ENCODE results near the gene TLK1.
"Not testable (repeated sequence)": the region's sequence is repeated elsewhere in the genome, so short reads cannot be mapped to it uniquely, and the experiment has no call there.

Gene TLK1

DNA sequence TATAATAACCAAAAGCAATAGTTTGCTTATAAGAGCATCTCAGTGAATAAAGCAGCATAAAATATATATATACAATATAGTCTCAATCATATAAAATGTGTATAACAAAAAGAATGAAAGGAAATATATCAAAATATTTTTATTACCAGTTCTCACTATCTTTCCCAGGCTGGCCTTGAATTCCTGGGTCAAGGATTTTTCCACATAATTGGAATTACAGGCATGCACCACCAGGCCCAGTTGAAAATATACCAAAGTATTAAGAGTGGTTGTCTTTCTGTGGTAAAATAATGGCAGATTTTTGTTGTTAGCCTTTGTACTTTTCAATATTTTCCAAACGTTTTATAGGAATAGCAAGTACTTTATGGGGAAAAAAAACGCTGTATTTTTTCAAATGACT lies 8.6 kb upstream of the TLK1 start:
- DNase-seq (ENCODE audit: low spot score): no peak

DNA sequence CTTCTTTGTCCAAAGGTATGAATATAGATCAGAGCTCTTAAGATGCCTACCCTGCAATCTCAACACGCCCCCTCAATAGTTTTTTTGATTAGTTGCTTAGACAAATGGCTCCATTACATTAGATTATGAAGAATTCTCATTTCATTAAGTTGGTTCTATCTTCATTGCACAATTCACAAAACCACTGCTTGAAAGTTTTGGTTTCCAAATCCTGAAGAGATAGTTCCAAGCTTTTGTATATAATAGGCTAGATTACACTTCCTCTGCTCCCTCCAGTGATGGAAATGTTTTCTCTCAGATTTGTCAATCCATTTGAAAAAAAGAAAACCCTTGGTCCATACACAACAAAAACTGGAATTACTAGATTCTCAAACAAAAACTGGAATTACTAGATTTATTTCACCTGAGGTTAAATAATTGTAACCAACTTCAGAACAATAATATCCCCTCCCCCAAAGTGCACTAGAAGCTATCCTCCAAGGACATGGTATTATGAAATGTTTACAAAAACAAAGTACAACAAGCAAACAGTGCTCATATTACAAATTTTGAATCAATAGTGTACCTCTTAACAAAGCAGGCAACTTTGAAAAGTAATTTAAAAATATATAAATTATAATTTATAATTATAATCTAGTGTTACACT lies 6.8 kb upstream of the TLK1 start:
- no peak for DNase-seq (ENCODE audit: low spot score)

DNA sequence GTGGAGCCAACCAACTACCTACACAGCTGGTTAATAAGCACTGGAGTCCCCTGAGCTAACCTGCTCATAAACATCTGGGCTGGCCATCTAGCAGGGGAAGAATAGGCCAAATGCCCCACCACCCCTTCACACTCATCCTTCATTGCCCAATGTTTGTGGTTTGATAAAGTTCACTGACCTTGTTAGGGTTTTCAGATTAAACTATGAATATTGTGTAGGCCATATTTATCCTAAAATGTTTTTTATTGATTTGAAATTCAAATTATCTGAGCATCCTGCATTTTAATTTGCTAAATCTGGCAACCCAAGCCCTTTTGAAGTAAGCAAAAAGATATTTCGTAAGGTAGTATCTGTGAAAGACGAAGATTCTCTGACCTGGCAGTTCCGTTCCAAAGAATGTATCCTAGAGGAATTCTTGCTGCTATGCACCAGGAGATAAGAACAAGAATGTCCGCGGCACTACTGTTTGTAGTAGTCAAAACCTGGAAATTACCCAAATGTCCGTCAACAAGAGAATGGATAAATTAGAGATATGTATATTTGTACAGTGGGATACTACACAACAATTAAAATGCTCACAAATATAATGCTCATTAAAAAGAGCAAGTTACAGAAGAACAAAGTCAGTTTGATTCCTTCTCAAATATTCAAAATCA lies 5.8 kb upstream of the TLK1 start:
- no peak for DNase-seq (ENCODE audit: low spot score)

DNA sequence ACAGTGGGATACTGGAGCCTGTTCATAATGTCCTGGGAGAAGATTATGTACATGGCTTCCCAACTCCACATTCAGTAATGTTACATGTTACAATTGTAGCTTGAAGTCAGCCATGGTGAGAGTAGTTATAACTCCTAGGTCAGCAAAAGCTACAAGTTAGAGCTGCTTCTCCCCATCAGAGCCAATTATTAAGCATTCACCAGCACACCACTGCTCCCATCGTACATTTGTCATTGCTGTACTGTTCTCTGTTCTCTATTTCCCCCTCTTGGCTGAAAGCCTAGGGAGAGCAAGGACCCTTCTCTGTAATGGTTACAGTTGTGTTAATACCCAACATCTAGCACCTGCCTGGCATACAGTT lies 5.3 kb upstream of the TLK1 start:
- DNase-seq (ENCODE audit: low spot score): no peak

DNA sequence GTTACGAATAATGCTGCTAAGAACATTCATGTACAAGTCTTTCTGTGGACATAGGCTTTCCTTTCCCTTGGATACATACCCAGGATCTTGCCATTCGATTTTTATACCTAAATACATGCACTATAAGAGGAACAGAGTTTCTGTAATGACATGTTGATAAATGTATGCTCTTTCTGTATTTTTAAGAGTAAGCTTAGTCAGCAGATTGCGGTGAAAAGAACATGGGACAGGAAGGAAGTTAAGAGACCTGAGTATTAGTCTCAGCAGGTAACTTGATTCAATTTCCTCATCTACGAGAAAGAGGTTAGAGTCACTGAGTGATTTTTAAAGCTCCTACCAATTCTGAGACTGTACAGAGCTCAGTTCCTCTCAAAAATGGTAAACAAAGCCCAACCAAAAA lies 2.6 kb upstream of the TLK1 start:
- DNase-seq (ENCODE audit: low spot score): no peak

DNA sequence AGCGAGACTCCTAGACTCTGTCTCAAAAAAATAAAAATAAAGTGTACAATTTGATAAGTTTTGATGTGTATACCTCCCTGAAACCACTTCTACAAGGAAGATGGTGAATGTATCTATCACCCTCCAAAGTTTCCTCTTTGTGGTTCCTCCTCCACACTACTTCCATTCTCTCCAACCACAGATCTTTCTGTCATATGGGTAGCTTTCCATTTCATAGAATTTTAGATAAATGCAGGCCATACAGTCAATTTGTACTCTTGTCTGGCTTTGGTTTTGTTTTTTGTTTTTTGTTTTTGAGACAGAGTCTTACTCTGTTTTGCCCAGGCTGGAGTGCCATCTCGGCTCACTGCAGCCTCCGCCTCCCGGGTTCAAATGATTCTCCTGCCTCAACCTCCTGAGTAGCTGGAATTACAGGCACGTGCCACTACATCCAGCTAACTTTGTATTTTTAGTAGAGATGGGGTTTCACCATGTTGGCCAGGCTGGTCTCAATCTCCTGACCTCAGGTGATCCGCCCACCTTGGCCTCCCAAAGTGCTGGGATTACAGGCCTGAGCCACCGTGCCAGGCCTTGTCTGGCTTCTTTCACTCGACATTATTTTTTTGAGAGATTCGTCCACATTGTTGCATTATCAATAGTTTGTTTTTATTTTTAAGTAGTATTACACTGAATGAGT lies 2.0 kb upstream of the TLK1 start:
- DNase-seq (ENCODE audit: low spot score): not testable (repeated sequence)

DNA sequence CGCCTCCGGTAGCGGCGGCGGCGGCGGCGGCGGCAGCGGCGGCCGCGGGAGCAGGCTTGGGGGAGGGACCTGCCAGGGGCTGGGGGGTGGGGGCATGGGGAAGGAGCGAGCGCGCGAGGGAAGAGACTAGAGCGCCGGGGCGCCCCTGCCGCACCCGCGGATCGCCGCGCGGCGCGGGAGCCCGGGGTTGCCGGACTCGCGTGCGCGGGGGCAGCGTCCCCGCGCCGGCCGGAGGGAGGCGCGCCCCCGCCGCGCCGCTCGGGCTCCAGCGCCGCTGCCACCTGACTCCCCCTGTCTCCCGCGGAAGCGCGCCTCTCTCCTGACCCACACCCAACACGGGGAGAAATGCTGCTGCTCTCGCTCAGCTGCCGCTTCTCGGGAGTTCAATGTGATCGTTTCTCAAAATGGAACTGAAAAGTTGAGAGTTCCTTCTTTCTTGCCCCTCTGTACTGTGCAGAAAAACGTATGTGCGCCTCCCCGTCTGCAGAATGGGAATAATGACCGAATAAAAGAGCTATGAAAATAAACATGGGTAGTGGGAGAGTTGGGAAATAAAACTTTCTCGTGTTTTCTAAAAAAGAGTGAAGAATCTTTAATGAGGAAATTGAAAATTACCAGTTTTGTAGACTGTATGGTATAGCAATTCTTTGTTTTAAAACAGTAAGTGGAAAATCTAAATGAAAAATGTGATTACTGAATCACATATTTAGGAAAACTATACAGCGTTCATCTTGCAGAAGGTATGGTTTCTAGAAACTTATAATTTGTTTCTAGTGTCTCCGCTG lies 455 bp upstream of the TLK1 start:
- DNase-seq (ENCODE audit: low spot score): peak; percentile 75

DNA sequence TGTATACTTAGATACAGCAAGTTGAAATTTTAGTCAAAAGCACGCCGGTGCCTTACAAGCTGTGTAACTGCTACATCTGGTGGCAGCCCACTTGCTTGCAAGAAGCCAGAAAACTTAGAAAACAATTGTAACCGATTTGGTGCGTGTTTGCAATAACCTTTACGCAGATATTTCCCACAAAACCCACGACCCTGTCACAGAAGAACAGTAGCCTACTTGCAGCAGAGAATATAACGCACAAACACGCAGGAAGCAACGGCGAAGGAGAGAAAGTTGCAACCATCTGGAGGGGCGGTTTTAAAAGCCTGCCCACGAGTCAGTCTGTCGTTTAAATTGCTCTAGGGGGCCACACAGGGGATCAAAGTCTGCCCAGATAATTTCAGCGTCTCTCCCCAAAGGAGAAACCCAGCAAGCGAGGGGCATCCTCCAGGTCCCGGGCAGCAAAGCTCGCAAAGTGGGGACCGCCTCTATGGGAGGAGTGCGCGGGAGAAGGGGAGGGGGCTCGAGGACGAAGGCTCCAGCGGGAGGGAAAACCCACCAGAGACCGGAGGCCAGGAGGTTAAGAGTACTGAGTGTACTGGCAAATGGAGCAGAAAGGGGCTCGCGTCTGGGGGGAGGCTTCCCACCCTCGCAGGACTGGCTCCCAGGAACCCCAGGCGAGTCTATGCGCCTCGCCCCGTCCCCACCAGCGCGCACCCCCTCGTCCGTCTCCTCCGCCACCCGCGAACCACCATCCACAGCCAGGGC lies 1.1 kb downstream of the TLK1 start:
- DNase-seq (ENCODE audit: low spot score): peak; percentile 68

DNA sequence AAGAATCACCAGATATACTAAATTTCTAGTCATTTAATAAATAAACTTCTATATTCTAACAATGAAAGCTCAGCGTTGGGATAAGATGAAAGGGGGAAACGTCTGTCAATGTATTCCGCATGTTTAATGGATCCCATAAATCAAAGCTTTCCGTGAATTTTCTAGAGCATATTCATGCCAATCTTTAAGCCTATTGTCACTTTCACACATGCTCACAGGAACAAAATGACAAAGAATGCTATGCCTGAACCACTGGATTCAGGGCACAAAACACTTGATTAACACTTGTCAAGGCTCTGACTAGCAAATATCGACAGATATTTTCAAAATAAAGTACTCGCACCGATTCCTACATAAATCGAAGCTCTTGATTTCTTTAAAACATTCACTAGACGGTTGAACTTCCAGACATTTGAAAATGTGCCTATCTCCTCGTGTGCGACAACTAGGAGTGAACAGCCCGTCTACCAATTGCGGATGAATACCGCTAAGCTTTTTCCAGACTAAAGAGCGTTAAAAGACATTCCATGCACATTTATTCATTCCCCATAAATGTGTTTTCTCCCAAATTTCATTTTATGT lies 1.8 kb downstream of the TLK1 start:
- DNase-seq (ENCODE audit: low spot score): no peak

DNA sequence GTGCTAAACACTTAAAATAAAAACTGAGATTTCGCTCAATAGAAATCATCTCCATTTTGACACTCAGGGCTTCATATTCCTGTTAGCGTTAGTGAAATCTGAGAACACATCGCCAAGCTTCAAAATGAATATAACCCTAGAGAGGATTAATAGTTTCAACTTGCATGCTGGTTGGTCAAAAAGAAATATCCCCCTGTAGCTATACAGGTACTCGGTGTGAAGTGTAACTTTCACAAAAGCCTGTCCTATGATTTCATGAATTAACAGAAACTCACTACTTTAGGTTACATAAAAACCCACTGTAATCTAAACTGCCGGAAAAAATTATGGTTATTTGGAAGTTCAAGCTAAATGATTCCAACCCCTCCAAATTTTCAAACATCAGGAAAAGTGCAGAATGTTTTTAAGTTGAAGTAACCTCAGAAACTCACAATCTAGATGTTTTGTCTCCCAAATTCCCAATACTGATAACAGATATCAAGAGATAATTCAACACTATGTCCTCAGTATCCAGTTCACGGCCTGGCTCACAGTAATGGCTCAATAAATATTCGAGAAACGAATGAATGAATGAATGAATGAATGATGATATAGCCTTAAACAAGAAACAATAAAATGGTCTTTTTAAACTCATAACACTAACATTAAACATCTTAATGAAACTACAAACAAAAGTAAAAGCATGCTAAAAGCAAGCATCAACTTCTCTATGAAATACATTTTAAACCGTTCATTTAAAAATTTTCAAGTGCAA lies 2.5 kb downstream of the TLK1 start:
- DNase-seq (ENCODE audit: low spot score): no peak

DNA sequence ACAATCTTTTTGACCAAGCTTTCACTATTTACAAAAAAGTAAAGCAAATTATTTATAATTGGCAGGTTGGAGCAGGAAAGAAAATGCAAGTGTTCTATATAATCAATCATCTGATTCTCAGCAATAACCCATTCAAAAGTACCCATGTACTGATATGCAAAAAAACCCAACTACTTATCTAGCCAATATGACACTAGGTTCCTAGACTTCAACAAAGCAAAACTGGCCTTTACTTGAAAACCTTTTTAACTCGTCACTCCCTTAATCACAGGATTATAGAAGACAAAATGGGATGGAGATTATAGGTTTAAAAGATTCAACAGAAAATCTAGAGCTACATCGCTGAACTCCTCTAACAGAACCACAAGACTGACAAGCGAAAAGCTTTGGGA lies 3.6 kb downstream of the TLK1 start:
- DNase-seq (ENCODE audit: low spot score): no peak

DNA sequence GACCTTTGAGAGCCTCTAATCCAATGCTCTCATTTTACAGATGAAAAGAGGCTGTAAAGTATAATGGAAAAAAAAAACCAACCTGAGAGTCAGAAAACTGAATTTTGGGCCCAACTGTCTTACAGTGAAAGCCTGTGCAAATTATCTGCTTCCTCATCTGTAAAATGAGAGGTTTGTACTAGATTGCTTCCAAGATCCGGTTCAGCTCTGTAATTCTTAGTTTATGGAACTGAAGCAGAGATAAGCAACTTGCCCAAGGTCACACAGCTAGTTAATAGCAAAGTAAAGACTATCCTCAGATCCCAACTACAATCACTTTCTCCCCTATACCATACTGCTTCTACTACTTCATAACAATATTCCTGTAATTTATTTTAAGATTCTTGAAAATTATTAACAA lies 6.3 kb downstream of the TLK1 start:
- no peak for DNase-seq (ENCODE audit: low spot score)

DNA sequence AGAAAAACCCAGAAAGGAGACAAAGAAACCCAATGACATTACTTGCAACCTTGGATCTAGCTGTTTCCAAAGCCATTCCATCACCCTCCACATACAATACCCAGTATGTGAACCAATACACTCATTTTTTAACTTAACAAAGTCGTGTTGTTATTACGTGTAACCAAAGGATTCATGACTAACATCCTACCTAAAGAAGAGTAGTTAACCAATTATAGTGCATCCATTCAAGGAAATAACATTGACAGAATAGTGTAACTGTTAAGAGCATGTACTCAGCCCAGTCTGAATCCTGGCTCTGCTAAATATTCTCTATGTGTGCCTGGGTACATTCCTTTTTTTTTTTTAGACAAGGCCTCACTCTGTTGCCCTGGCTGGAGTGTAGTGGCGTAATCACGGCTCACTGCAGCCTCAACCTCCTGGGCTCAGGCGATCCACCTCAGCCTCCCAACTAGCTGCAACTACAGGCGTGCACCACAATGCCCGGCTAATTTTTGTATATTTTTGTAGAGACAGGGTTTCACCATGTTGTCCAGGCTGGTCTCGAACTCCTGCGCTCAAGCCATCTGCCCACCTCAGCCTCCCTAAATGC lies 9.9 kb downstream of the TLK1 start:
- DNase-seq (ENCODE audit: low spot score): no peak

DNA sequence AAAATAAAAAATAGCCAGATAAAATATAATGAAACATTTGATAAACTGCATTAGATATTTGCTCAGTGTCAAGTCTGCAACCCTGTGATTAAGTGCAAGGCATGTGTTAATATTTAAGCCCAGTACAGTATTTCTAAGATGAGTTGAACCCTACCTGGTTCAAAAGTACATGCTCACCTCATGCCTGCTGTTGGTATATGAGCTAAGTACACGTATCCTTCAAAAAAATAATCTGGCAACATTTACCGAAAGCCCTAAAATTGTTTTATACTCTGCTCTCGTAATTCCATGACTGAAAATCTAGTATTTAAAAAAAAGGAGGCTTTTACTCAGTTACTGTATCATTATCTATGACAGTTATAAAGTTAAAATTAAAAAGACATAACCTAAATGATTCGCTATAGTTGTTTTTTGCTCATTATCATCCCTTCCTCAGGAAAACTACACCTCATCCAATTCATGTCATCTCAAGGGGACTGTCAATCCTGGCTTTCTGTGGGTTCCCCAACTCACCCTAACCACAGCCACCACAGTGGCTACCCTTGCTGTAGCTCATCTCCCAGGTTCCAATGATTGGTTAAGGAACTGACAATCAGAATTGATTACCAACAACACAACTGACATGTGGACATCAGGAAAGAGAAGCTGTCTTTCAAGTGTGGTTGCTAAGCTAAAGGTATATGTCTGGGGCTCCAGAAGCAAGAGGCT lies 10.6 kb downstream of the TLK1 start:
- DNase-seq (ENCODE audit: low spot score): no peak

DNA sequence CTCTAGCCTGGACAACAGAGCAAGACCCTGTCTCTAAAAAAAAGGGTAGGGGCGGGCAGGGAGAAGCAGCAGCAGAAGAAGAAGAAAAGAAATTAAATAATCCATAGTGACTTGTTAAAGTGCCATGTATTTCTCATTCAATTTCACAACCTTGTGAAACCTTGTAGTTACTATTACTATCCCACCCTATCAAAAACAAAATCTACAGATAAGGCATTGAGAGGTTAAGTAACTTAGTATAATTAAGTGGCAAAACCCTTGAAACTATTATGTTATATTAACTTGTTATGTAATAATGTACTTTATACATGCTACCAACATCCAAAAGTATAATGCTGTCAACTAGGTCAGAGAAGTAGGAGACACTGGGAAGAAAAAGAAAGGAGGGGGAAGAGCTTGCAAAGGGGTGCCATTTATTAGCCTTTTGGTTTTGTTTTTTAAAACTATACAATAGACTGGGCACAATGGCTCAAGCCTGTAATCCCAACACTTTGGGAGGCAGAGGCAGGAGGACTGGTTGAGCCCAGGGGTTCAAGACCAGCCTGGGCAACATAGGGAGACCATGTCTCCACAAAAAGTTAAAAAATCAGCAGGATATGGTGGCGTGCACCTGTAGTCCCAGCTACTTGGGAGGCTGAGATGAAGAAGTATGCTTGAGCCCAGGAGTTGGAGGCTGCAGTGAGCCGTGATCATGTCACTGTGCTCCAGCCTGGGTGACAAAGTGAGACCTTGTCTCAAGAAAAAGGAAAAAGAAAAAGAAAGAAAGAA lies 11.3 kb downstream of the TLK1 start:
- no peak for DNase-seq (ENCODE audit: low spot score)

DNA sequence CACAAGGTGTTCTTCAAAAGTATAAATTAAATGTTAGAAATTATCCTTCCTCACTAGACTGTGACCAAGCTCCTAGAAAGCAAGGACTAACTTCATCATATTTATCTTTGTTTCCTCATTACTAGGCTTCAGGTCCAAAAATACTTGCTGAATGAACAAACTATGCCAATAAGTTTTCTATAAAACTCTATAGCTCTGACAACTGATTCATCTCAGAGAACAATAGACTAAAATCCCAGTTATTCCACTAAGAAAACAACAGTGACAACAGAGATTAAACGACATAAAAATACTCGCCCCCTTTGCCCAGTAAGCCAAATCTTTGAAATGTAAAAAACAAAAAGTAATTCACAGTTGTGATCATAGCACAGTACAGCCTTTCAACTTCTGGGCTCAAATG lies 13.6 kb downstream of the TLK1 start:
- no peak for DNase-seq (ENCODE audit: low spot score)

DNA sequence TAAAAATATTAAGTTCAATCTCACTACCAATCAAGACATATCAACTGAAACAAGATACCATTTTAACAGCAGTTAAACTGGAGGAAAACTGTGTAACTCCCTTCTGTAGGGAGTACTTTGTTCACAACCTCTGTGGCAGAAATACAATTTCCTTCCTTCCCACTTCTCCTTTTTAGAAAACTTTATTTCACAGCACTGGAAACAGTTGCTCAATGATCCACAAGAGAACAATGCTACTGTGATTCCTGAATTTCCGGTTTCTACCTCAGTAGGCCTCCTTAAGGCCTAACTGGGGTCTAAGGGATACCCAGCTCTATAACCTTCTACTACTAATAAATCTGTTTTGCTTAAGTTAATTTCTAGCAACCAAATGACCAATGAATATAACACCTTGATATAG lies 14.1 kb downstream of the TLK1 start:
- DNase-seq (ENCODE audit: low spot score): no peak

DNA sequence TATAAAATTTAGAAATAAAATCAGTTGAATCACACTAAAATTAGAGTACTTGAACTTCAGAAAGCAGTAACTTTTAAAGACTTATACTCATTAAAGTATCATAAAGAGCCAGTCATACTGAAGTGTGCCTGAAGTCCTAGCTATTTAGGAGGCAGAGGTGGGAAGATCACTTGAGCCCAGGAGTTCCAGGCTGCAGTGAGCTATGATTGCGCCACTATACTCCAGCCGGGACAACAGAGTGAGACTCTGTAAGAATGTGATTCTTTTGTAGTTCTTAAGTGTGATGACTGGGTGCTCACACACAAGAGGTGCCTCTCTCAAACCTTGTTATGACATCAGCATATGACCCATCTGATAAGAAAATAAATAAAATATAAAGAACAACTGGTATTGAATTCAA lies 14.6 kb downstream of the TLK1 start:
- DNase-seq (ENCODE audit: low spot score): no peak

DNA sequence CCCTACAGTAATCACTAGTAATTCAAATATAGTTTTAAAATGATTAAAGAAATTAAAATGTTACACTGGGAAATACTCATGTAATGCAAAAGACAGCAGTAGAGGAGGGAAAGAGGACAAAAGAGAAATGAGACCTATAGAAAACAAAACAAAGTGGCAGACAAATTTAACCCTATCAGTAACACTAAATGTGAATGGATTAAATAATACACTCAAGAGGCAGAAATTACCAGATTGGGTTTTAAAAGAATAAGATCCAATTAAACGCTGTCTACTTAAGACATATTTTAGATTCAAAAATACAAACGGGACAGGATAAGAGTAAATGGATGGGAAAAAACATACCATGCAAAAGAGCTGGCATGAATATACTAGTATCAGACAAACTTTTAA lies 17.0 kb downstream of the TLK1 start:
- no peak for DNase-seq (ENCODE audit: low spot score)

Data from globus pallidus (tissue), 1 donor.